Spinal cord (tissue), 10 donors: ENCODE data around the gene STK33. TPM values are rescaled to one million over a fixed set of nuclear protein-coding genes. Genes with fewer than 3 reads are reported as not detected.

ENCODE experiments used
- DNase-seq, 6 donors: peaks; one replicate each; pipeline versions ENCODE4 v3.0.0 to v3.0.0-alpha.2; 2013 to 2015; ENCODE audit warnings: low spot score in 6 of 6, low read depth in 4 of 6
- H3K27ac ChIP-seq: one replicate; pipeline ENCODE4 v1.5.1; 2013; ENCODE audit warnings: low read depth, low read length, control low read depth
- H3K27me3 ChIP-seq: one replicate; pipeline ENCODE4 v1.6.1; 2013; ENCODE audit warnings: low read length; ENCODE audit not compliant: control insufficient read depth, insufficient read depth
- H3K36me3 ChIP-seq: one replicate; pipeline ENCODE4 v1.6.1; 2013; ENCODE audit warnings: low read length; ENCODE audit not compliant: control insufficient read depth, insufficient read depth
- H3K4me1 ChIP-seq: one replicate; pipeline ENCODE4 v1.6.1; 2013; ENCODE audit warnings: low read length; ENCODE audit not compliant: control insufficient read depth, insufficient read depth
- H3K4me3 ChIP-seq: one replicate; pipeline ENCODE4 v1.5.1; 2013; ENCODE audit warnings: low read depth, low read length, control low read depth
- H3K9me3 ChIP-seq: one replicate; pipeline ENCODE4 v1.6.1; 2013; ENCODE audit warnings: low read length; ENCODE audit not compliant: control insufficient read depth, insufficient read depth
- WGBS: methylation state at CpG from one replicate; pipeline ENCODE4 v1.1.5; 2013; ENCODE audit warnings: missing lambda C conversion rate; ENCODE audit not compliant: insufficient coverage; 5-methylcytosine and 5-hydroxymethylcytosine counted together
- polyA plus RNA-seq, 2 donors: library from polyadenylated mRNA; unstranded; fragments of 120-200 nt; gene quantifications; one replicate each; pipeline ENCODE4 v1.2.1, GENCODE V29; 2013; ENCODE audit not compliant: insufficient read length in 2 of 2
- total RNA-seq, 2 donors: library from RNA; depleted of rRNA in 1 of 2; stranded (reverse); fragments of 120-200 nt in 1 of 2; fragments of >200 nt in 1 of 2; gene quantifications; one replicate each; pipeline versions ENCODE4 v1.2.3 to v1.2.4, GENCODE V29; 2013 to 2014
- donor health status: healthy.

STK33 gene
- total and polyA plus RNA-seq, 4 donors = 23.0 to 40.6 (median 27.1) TPM

DNA sequence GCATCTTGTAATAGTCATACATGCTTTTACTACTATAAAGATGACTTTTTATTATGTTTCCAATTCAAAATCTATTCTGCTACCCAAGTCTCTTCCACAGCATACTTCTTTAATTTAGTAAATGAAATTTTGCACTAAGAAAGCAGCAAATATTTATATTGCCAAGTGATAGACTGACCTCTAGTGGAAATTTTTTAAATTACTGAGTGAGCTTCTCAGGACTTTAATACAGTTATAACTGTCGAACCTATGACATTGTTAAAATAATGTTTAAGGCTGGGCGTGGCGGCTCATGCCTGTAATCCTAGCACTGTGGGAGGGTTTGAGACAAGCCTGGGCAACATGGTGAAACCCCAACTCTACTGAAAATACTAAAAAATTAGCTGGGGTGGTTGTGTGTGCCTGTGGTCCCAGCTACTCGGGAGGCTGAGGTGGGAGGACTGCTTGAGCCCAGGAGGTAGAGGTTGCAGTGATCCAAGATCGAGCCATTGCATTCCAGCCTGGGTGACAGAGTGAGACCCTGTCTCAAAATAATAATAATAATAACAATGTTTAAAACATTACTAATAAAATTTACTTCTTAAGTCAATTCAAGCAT, 27.3 kb downstream of the STK33 start:
- no CpG with 5 or more reads among the region's 5 CpGs for WGBS
- no peak overlapping the region for H3K27ac ChIP-seq
- no peaks in the 10 kb centered on the region for H3K9me3 ChIP-seq
- H3K4me3 ChIP-seq = no peak overlapping the region
- H3K4me1 ChIP-seq = no peaks in the 10 kb centered on the region
- no peaks in the 10 kb centered on the region for H3K36me3 ChIP-seq
- no peaks in the 10 kb centered on the region for H3K27me3 ChIP-seq
- peak; percentile 35 to 90 (median 44) for DNase-seq

DNA sequence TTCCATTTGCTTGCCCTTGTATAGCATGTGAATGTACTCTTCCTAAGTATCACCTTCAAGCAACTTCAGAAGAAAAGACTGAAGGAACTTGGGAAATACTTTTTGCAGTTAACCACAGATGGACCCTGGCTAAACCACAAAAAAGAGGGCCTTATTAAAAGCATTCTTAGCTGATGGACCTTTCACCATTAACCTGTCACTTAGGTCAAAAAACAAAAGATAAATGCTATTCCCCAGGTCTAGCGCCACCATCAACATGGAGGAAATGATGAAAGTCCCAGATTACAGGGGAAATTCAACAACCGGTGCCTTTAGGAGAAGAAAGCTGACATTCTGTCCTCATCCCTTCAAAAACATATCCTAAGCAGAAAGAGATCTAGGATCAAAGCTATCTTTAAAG, 29.5 kb downstream of the STK33 start:
- H3K4me3 ChIP-seq = no peak overlapping the region
- no peaks in the 10 kb centered on the region for H3K4me1 ChIP-seq
- H3K36me3 ChIP-seq = no peaks in the 10 kb centered on the region
- H3K9me3 ChIP-seq = no peaks in the 10 kb centered on the region
- no peaks in the 10 kb centered on the region for H3K27me3 ChIP-seq
- no peak for DNase-seq
- H3K27ac ChIP-seq = no peak overlapping the region
- WGBS = 33% methylated on average over 1 of the region's 2 CpGs

DNA sequence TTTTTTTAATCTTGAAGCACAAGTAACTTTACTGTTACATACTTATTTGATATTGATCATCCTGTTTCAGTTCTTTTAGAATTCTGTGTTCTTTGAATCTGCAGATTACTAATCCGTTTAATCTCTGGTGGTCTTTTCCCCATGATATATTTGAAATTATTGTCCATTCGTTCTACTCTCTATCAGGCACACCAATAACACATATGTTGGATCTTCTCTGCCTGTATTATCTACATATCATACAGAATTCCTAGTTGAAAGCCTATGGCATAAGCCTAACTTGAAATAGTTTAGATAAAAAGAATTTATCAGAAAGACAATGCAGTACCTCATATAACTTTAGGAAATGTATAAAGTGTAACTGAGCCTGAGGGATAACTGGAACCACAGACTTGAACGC, 32.6 kb downstream of the STK33 start:
- Histone ChIP-seq H3K36me3 (no peaks in the 10 kb centered on the region), H3K27me3 (no peaks in the 10 kb centered on the region), H3K27ac (no peak overlapping the region), H3K9me3 (no peaks in the 10 kb centered on the region), H3K4me3 (no peak overlapping the region), H3K4me1 (no peaks in the 10 kb centered on the region)
- no peak for DNase-seq
- WGBS = no CpG with 5 or more reads among the region's 3 CpGs

DNA sequence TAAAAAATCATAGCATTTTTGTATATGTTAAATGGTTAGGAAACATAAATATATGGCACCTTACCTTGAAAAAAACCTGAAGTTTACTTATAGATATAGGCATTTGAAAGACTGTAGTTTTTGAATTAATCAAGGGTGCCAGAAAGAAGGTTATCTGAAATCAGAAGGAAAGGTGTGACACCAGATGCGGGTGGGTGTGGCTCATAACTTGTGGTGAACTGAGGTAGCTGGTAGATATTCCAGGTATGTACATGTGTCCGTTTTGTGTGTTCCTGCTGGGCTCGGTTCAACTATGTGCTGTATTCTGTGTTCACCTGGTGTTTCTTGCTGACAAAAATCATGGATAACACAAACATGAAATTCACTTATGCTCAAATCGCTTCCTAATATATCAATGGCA, 35.6 kb downstream of the STK33 start:
- Histone ChIP-seq H3K9me3 (no peaks in the 10 kb centered on the region), H3K36me3 (no peaks in the 10 kb centered on the region), H3K4me1 (no peaks in the 10 kb centered on the region), H3K4me3 (no peak overlapping the region), H3K27ac (no peak overlapping the region), H3K27me3 (no peaks in the 10 kb centered on the region)
- DNase-seq = no peak
- WGBS = 95% methylated on average over 4 of the region's 4 CpGs

DNA sequence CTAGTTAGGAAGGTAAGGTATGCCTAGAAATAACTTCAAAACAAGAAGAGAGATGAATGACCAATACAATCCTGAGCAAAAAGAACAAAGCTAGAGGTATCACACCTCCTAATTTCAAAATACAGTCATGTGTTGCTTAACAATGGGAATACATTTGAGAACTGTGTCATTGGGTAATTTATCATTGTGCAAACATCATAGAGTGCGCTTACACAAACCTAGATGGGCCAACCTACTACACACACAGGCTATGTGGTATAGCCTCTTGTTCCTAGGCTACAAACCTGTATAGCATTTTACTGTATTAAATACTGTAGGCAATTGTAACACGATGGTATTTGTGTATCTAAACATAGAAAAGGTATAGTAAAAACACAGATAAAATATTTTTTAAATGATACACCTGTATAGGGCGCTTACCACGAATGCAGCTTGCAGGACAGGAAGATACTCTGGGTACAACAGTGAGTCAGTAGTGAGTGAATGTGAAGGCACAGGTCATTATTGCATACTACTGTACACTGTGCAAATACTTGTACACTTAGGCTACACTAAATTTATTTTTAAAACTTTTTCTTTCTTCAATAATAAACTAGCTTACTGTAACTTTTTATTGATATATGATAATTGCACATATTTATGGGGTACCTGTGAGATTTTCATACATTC, 48.2 kb downstream of the STK33 start:
- H3K9me3 ChIP-seq = no peaks in the 10 kb centered on the region
- H3K36me3 ChIP-seq = no peaks in the 10 kb centered on the region
- DNase-seq = no peak
- no CpG with 5 or more reads among the region's 4 CpGs for WGBS
- H3K27ac ChIP-seq = no peak overlapping the region
- H3K4me1 ChIP-seq = no peaks in the 10 kb centered on the region
- no peaks in the 10 kb centered on the region for H3K27me3 ChIP-seq
- no peak overlapping the region for H3K4me3 ChIP-seq

DNA sequence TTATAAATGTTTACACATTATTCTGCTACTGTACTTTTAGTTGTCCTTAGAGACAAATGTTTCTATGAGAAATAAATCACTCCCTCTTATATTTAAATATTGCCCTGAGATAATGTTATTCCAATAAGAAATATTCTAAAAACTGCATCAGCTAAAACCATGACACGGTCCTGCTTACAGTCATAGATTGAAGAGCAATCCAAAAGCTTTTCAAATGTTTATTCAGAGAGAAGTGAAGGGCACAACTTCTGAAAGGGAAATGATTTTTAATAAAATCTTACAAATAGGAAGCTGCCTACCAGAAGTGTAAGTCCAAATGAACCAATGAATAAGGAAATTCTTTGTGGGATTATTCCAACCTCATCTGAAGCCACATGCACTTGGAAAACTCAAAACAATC, 49.2 kb downstream of the STK33 start:
- no peaks in the 10 kb centered on the region for H3K4me1 ChIP-seq
- no peaks in the 10 kb centered on the region for H3K9me3 ChIP-seq
- no peaks in the 10 kb centered on the region for H3K27me3 ChIP-seq
- WGBS = no CpG with 5 or more reads among the region's 1 CpG
- DNase-seq = no peak
- no peak overlapping the region for H3K27ac ChIP-seq
- H3K36me3 ChIP-seq = no peaks in the 10 kb centered on the region
- no peak overlapping the region for H3K4me3 ChIP-seq

DNA sequence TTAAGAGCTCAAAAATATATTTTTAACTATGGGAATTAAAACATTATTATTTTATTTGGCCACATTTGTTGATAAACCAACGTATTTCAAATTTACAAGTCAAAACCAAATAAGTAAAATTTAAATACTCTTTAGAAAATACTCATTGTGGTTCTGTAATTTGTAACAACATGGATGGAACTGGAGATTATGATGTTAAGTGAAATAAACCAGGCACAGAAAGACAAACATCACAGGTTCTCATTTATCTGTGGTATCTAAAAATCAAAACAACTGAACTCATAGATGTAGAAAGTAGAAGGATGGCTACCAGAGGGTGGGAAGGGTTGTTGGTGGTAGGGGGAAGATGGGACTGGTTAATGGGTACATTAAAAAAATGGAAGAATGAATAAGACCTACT, 50.8 kb downstream of the STK33 start:
- DNase-seq = no peak
- H3K9me3 ChIP-seq = no peaks in the 10 kb centered on the region
- no peak overlapping the region for H3K4me3 ChIP-seq
- no peak overlapping the region for H3K27ac ChIP-seq
- H3K27me3 ChIP-seq = no peaks in the 10 kb centered on the region
- H3K4me1 ChIP-seq = no peaks in the 10 kb centered on the region
- no CpG with 5 or more reads among the region's 1 CpG for WGBS
- no peaks in the 10 kb centered on the region for H3K36me3 ChIP-seq

DNA sequence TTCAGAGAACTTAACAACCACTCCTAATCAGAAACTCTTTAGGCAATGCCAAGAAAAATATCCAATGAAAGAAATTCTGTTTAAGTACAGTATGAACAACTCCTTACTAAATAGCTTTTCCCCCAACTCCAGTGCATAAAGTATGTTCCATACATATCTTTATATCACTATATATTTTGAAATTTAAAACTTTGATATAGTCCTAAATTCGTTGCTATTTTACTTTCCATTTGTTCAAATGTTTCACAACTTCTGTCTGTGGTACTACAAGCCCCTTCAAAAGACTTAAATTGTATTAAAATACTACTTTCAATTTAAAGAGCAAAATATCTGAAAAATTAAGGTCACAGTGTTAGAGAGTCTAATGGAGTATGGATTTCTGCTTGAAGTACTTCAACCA, 52.6 kb downstream of the STK33 start:
- no peaks in the 10 kb centered on the region for H3K4me1 ChIP-seq
- DNase-seq = no peak
- no peaks in the 10 kb centered on the region for H3K36me3 ChIP-seq
- no peaks in the 10 kb centered on the region for H3K27me3 ChIP-seq
- H3K4me3 ChIP-seq = no peak overlapping the region
- no peaks in the 10 kb centered on the region for H3K9me3 ChIP-seq
- WGBS = no CpG with 5 or more reads among the region's 1 CpG
- H3K27ac ChIP-seq = no peak overlapping the region

DNA sequence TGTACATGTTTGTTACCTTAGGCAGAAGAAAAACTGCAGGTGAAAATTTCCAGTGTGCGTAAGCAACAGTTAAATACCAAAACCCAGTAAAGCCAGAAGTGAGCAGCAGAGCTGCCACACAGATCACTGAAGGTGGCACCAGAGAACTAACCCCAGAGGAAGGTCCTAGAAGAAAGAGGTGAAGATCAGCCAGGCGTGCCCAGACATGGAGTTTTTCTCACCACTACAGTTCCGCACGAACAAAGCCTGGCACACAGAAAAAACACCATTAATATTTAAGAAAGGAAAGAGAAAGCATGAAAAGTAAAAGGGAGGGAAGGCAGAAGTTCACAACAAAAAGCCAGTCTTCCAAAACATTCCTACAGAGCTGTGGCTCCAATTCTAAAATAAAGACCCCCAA, 60.7 kb downstream of the STK33 start:
- WGBS = 100% methylated on average over 1 of the region's 4 CpGs
- Histone ChIP-seq H3K4me1 (no peaks in the 10 kb centered on the region), H3K27me3 (no peaks in the 10 kb centered on the region), H3K27ac (no peak overlapping the region), H3K4me3 (no peak overlapping the region), H3K9me3 (no peaks in the 10 kb centered on the region), H3K36me3 (no peaks in the 10 kb centered on the region)
- DNase-seq = no peak

DNA sequence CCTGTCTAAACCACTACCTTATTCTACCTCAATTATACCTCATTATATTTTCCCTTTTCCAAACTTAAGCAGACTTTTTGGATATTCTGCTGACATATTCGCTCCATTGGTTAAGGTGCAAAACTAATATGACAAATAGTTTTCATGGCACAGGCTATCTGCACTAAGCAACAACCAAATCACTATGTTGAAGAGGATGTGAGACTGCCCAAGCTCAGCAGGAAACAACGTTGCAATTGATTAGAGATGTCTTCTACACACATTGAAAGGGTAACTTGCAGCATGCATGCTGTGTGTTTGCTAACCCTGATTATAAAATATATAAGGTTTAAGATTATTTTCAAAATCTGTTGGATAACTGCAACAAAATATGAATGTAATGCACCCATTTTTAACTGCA, 61.6 kb downstream of the STK33 start:
- H3K27ac ChIP-seq = no peak overlapping the region
- no peaks in the 10 kb centered on the region for H3K36me3 ChIP-seq
- no CpG with 5 or more reads among the region's 2 CpGs for WGBS
- H3K4me1 ChIP-seq = no peaks in the 10 kb centered on the region
- DNase-seq = no peak
- H3K4me3 ChIP-seq = no peak overlapping the region
- H3K27me3 ChIP-seq = no peaks in the 10 kb centered on the region
- no peaks in the 10 kb centered on the region for H3K9me3 ChIP-seq
